ENCODE results near the gene CLPTM1L.

DNA sequence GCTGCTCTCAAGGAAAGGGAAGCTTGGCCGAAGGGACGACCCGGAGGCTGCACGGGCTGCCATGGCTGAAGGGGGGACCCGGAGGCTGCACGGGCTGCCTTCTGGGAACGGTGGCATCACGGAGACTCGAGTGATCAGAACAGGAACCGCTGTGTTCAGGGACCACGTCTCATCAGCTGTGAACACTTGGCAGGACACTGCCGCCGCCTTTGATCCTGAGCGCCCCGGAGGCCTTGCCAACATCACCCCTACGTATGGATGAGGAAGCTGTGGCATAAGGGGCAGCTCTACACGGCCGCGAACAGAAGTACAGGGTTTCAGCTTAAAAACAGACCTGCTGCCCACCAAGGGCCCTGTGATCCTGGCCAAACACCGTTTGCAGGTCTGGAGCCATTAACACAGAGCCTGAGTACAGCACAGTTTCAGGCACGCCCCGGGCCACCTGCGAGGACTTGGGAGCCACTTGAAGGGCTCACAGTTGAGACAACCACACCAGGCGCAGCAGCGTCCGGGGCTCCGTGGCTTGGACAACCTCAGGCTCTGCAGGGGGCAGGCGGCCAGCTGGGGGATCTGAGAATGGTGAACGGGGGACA, 26.1 kb downstream of the CLPTM1L start:
- TF ChIP-seq POLR2A (IDR thresholded peaks at IDR 0.05): no peak
- TF ChIP-seq, protein P1, sequence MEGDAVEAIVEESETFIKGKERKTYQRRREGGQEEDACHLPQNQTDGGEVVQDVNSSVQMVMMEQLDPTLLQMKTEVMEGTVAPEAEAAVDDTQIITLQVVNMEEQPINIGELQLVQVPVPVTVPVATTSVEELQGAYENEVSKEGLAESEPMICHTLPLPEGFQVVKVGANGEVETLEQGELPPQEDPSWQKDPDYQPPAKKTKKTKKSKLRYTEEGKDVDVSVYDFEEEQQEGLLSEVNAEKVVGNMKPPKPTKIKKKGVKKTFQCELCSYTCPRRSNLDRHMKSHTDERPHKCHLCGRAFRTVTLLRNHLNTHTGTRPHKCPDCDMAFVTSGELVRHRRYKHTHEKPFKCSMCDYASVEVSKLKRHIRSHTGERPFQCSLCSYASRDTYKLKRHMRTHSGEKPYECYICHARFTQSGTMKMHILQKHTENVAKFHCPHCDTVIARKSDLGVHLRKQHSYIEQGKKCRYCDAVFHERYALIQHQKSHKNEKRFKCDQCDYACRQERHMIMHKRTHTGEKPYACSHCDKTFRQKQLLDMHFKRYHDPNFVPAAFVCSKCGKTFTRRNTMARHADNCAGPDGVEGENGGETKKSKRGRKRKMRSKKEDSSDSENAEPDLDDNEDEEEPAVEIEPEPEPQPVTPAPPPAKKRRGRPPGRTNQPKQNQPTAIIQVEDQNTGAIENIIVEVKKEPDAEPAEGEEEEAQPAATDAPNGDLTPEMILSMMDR (IDR thresholded peaks at IDR 0.05 in 8 of 11, conservative IDR thresholded peaks at IDR 0.05 in 3 of 11): no peak
- TF ChIP-seq POLR2AphosphoS5 (IDR thresholded peaks at IDR 0.05): no peak
